Fibroblast of mammary gland (primary cell): ENCODE results near the gene DPH7.
"Not testable (repeated sequence)": the region's sequence is repeated elsewhere in the genome, so short reads cannot be mapped to it uniquely, and the experiment has no call there.

Experiments
- DNase-seq: peaks from one replicate; pipeline ENCODE4 v3.0.0-alpha.2; 2010; ENCODE audit warnings: low read depth
- H3K4me3 ChIP-seq: 2 replicates; pipeline ENCODE4 v1.5.1; 2011; ENCODE audit warnings: low read depth, mild to moderate bottlenecking, low read length, moderate library complexity; ENCODE audit not compliant: control insufficient read depth
- CTCF ChIP-seq: conservative IDR thresholded peaks from 2 replicates; pipeline ENCODE4 v1.5.1; 2011; ENCODE audit warnings: low read depth, low read length, inconsistent platforms; ENCODE audit not compliant: control insufficient read depth, insufficient read depth

DPH7 gene

GRCh38 chr9:137516144-137516917 is 62.4 kb downstream of the DPH7 start:
- no peak for TF ChIP-seq CTCF
- no peak for DNase-seq
- H3K4me3 ChIP-seq = no peak overlapping the region

DNA sequence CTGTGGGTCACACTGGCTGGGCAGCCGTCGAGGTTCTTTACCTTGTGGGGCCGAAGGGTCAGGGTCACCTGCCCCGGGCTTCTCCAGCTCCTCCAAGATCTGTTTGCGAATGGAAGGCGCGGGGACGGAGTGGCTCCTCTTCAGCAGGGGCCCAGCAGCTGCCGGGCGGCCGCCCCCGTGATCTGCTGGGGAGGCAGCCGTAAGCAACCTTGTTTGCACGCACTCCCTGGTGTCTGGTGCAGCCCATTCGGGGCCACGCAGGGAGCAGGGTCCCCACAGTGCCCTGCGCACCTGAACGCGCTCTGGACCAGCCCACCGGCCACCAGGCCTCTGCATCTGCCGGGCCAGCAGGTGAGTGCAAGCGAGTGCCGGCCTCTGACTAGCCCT is 63.4 kb downstream of the DPH7 start:
- DNase-seq = no peak
- no peak overlapping the region for H3K4me3 ChIP-seq
- TF ChIP-seq CTCF = no peak

DNA sequence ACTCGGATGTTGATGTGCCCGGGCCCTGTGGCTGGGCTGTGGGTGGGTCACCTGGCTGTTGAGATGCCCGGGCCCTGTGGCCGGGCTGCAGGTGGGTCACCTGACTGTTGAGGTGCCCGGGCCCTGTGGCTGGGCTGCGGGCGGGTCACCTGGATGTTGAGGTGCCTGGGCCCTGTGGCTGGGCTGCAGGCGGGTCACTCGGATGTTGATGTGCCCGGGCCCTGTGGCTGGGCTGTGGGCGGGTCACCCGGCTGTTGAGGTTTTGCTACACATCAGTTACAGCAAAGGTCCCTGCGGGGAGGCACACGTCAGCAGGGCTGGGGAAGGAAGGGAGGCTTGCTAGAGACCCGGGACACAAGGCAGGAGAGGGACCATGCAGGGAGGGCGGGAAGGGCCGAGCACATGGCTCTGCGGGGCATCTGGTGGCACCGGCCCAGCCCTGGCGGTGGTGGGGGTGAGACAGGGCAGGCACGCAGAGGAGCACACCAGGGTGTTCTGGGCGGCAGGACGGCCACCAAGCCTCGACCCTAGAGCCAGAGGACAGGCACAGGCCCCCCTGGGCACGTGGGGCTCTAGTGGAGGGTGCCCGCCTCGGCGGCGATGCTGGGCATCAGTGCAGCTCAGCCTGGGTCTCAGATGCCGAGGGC is 63.9 kb downstream of the DPH7 start:
- no peak for DNase-seq
- no peak overlapping the region for H3K4me3 ChIP-seq
- TF ChIP-seq CTCF = no peak

DNA sequence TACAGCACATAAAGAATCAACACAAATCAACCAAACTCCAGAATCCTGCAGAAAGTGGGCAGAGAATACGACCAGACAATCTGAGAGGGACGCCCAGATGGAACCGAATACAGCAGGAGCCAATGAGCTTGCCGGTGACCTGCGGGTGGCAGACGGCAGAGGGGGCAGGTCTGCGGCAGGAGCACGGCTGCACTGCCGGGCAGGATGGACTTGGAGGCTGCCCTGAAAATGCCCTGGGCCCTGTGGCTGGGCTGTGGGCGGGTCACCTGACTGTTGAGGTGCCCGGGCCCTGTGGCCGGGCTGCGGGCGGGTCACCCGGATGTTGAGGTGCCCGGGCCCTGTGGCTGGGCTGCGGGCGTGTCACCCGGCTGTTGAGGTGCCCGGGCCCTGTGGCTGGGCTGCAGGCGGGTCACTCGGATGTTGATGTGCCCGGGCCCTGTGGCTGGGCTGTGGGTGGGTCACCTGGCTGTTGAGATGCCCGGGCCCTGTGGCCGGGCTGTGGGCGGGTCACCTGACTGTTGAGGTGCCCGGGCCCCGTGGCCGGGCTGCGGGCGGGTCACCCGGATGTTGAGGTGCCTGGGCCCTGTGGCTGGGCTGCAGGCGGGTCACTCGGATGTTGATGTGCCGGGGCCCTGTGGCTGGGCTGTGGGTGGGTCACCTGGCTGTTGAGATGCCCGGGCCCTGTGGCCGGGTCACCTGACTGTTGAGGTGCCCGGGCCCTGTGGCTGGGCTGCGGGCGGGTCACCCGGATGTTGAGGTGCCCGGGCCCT is 64.7 kb downstream of the DPH7 start:
- not testable (repeated sequence) for DNase-seq, H3K4me3 ChIP-seq

DNA sequence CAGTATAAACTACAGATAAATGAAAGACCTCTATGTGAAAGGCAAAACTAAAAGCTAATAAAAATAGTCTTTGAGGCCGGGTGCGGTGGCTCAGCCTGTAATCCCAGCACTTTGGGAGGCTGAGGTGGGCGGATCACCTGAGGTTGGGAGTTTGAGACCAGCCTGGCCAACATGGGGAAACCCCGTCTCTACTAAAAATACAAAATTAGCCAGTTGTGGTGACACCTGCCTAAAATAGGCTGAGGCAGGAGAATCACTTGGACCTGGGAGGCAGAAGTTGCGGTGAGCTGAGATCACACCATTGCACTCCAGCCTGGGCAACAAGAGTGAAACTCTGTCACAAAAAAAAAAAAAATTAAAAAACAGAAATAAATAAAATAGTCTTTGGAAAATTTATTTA is 65.6 kb downstream of the DPH7 start:
- not testable (repeated sequence) for DNase-seq, H3K4me3 ChIP-seq

- no peak for DNase-seq
- no peak for TF ChIP-seq CTCF
- H3K4me3 ChIP-seq = no peak overlapping the region
Measured at GRCh38 chr9:137511758-137512463, 66.8 kb downstream of the DPH7 start.

GRCh38 chr9:137511126-137511525 is 67.6 kb downstream of the DPH7 start:
- not testable (repeated sequence) for H3K4me3 ChIP-seq, DNase-seq

DNA sequence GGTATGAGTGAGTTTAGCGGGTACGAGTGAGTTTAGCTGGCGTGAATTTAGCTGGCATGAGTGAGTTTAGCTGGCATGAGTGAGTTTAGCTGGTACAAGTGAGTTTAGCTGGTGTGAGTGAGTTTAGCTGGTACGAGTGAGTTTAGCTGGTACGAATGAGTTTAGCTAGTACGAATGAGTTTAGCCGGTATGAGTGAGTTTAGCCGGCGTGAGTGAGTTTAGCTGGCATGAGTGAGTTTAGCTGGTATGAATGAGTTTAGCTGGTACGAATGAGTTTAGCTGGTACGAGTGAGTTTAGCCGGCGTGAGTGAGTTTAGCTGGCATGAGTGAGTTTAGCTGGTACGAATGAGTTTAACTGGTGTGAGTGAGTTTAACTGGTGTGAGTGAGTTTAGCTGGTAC is 69.5 kb downstream of the DPH7 start:
- no peak for TF ChIP-seq CTCF
- no peak overlapping the region for H3K4me3 ChIP-seq
- no peak for DNase-seq
